IPS-NIHi11 (cell line): ENCODE measurements around the gene ETNK2.
"Not testable (repeated sequence)": the region's sequence is repeated elsewhere in the genome, so short reads cannot be mapped to it uniquely, and the experiment has no call there.

ENCODE experiments used
- DNase-seq: peaks from one replicate; pipeline ENCODE4 v3.0.0; 2012; ENCODE audit warnings: mixed read lengths, low spot score

The ETNK2 gene

GRCh38 chr1:204126386-204126785 lies 25.5 kb downstream of the ETNK2 start:
- no peak for DNase-seq

- DNase-seq: no peak
Observed at GRCh38 chr1:204125759-204126351, 26.0 kb downstream of the ETNK2 start.

GRCh38 chr1:204124639-204125038 lies 27.2 kb downstream of the ETNK2 start:
- no peak for DNase-seq

- DNase-seq: peak; percentile 83
Observed at GRCh38 chr1:204123376-204123775, 28.5 kb downstream of the ETNK2 start.

GRCh38 chr1:204121840-204122555 lies 29.8 kb downstream of the ETNK2 start:
- DNase-seq: no peak

- no peak for DNase-seq
Observed at GRCh38 chr1:204116539-204116938, 35.3 kb downstream of the ETNK2 start.

- no peak for DNase-seq
Observed at GRCh38 chr1:204115116-204115515, 36.7 kb downstream of the ETNK2 start.

GRCh38 chr1:204114606-204115005 lies 37.2 kb downstream of the ETNK2 start:
- no peak for DNase-seq

- no peak for DNase-seq
Observed at GRCh38 chr1:204113896-204114295, 37.9 kb downstream of the ETNK2 start.

GRCh38 chr1:204112876-204113730 lies 38.7 kb downstream of the ETNK2 start:
- DNase-seq: no peak

GRCh38 chr1:204110894-204111633 lies 40.8 kb downstream of the ETNK2 start:
- DNase-seq: no peak

- DNase-seq: peak; percentile 88
Observed at GRCh38 chr1:204108312-204109141, 43.3 kb downstream of the ETNK2 start.

GRCh38 chr1:204107892-204108291 lies 44.0 kb downstream of the ETNK2 start:
- no peak for DNase-seq

GRCh38 chr1:204106825-204107224 lies 45.0 kb downstream of the ETNK2 start:
- no peak for DNase-seq

- no peak for DNase-seq
Observed at GRCh38 chr1:204105131-204105515, 46.7 kb downstream of the ETNK2 start.

GRCh38 chr1:204104331-204105130 lies 47.3 kb downstream of the ETNK2 start:
- DNase-seq: no peak

GRCh38 chr1:204103431-204103741 lies 48.5 kb downstream of the ETNK2 start:
- DNase-seq: no peak

- no peak for DNase-seq
Observed at GRCh38 chr1:204102739-204103430, 49.0 kb downstream of the ETNK2 start.

GRCh38 chr1:204102029-204102611 lies 49.7 kb downstream of the ETNK2 start:
- DNase-seq: no peak

- not testable (repeated sequence) for DNase-seq
Observed at GRCh38 chr1:204099754-204100153, 52.1 kb downstream of the ETNK2 start.
